Common myeloid progenitor, CD34-positive (primary cell): ENCODE results near the gene APOL4.
"Not testable (repeated sequence)": the region's sequence is repeated elsewhere in the genome, so short reads cannot be mapped to it uniquely, and the experiment has no call there.

Experiments used
- CTCF ChIA-PET: fragments of 350-600 bp; sonication (Branson Sonifier 250); formaldehyde crosslinking; loops from one replicate; lab custom pipeline; 2021; ENCODE audit warnings: antibody characterized with exemption; lab: Charles Lee
- POLR2A ChIA-PET: fragments of 350-600 bp; sonication (Branson Sonifier 250); formaldehyde crosslinking; loops from one replicate; lab custom pipeline; 2021; ENCODE audit warnings: antibody characterized with exemption; lab: Charles Lee
- DNase-seq, 3 donors: peaks; one replicate each; pipeline versions ENCODE4 v3.0.0 to v3.0.0-alpha.2; 2013
- H3K27ac ChIP-seq, 2 experiments: 1 replicate in 1 of 2; 2 replicates in 1 of 2; pipeline ENCODE4 v1.7.0; 2013; ENCODE audit warnings: inconsistent platforms in 2 of 2, low read length in 2 of 2, mild to moderate bottlenecking in 2 of 2, low read depth in 1 of 2, moderate library complexity in 1 of 2; ENCODE audit not compliant: severe bottlenecking in 2 of 2, insufficient read depth in 1 of 2, poor library complexity in 1 of 2
- H3K27me3 ChIP-seq, 5 experiments: replicated peaks in 2 of 5; 1 replicate in 3 of 5; 2 replicates in 2 of 5; pipeline versions ENCODE4 v1.6.1 to v1.7.0; 2013; ENCODE audit warnings: low read length in 4 of 5, mild to moderate bottlenecking in 2 of 5, moderate library complexity in 2 of 5, inconsistent platforms in 1 of 5; ENCODE audit not compliant: insufficient read depth in 5 of 5, control insufficient read depth in 4 of 5
- H3K36me3 ChIP-seq, 4 experiments: 1 replicate in 2 of 4; 2 replicates in 2 of 4; pipeline versions ENCODE4 v1.6.1 to v1.7.0; 2013; ENCODE audit warnings: low read length in 3 of 4, control low read depth in 1 of 4, mild to moderate bottlenecking in 1 of 4; ENCODE audit not compliant: control insufficient read depth in 4 of 4, insufficient read depth in 4 of 4
- H3K4me1 ChIP-seq, 4 experiments: 1 replicate in 3 of 4; 2 replicates in 1 of 4; pipeline versions ENCODE4 v1.6.1 to v1.7.1; 2013; ENCODE audit warnings: low read length in 3 of 4, mild to moderate bottlenecking in 3 of 4, control low read depth in 1 of 4, inconsistent platforms in 1 of 4, moderate library complexity in 1 of 4; ENCODE audit not compliant: control insufficient read depth in 4 of 4, insufficient read depth in 4 of 4; ENCODE audit errors: control extremely low read depth in 1 of 4
- H3K4me3 ChIP-seq, 7 experiments: 1 replicate in 4 of 7; 2 replicates in 3 of 7; pipeline versions ENCODE4 v1.5.1 to v1.7.0; 2013; ENCODE audit warnings: mild to moderate bottlenecking in 7 of 7, low read length in 6 of 7, moderate library complexity in 6 of 7, inconsistent platforms in 2 of 7, low read depth in 2 of 7, control low read depth in 1 of 7; ENCODE audit not compliant: insufficient read depth in 4 of 7, control insufficient read depth in 1 of 7; ENCODE audit errors: extremely low read depth in 1 of 7
- H3K9me3 ChIP-seq, 5 experiments: 1 replicate in 4 of 5; 2 replicates in 1 of 5; pipeline versions ENCODE4 v1.6.1 to v1.7.1; 2013; ENCODE audit warnings: low read length in 4 of 5, mild to moderate bottlenecking in 2 of 5, inconsistent platforms in 1 of 5, low read depth in 1 of 5, moderate library complexity in 1 of 5; ENCODE audit not compliant: control insufficient read depth in 4 of 5, insufficient read depth in 2 of 5; ENCODE audit errors: control extremely low read depth in 1 of 5
- WGBS: methylation state at CpG from one replicate; pipeline ENCODE4 v1.1.5; 2013; ENCODE audit not compliant: insufficient coverage; 5-methylcytosine and 5-hydroxymethylcytosine counted together

Gene APOL4

GRCh38 chr22:36155702-36156101, 45.9 kb downstream of the APOL4 start:
- H3K36me3 ChIP-seq, result peaks cover 0 to 5% (median 3%) of the 10 kb centered on the region in 4 experiments
- WGBS, result 77% methylated on average over 6 of the region's 7 CpGs
- peak overlapping the region in 4 of 7 experiments; percentile 16 to 83 (median 70) for H3K4me3 ChIP-seq
- peaks cover 0 to 6% (median 0%) of the 10 kb centered on the region in 5 experiments for H3K9me3 ChIP-seq
- POLR2A ChIA-PET, result no interaction called here
- H3K4me1 ChIP-seq, result peaks cover 7 to 77% (median 68%) of the 10 kb centered on the region in 4 experiments
- DNase-seq, result no peak
- H3K27me3 ChIP-seq, result no peaks in the 10 kb centered on the region
- peak overlapping the region; percentile 92 to 95 for H3K27ac ChIP-seq
- CTCF ChIA-PET, result interaction anchor here (0.6 to 2.7 kb wide), 11 partner anchors 10 to 545 kb away, joined by 3 to 9 read pairs (median 3); no protein-coding TSS in a partner anchor

GRCh38 chr22:36154423-36154945, 47.1 kb downstream of the APOL4 start:
- CTCF ChIA-PET, result interaction anchor here (1.6 to 3.8 kb wide), 3 partner anchors 8 to 26 kb away, joined by 4 to 51 read pairs (median 28); partner anchors contain the start of gene APOL3
- POLR2A ChIA-PET, result no interaction called here
- Histone ChIP-seq H3K4me1 (peaks cover 7 to 65% (median 56%) of the 10 kb centered on the region in 4 experiments), H3K4me3 (peak overlapping the region in 1 of 7 experiments; percentile 6), H3K36me3 (peaks cover 0 to 10% (median 5%) of the 10 kb centered on the region in 4 experiments), H3K27ac (peak overlapping the region; percentile 92 to 95), H3K9me3 (peaks cover 0 to 6% (median 0%) of the 10 kb centered on the region in 5 experiments), H3K27me3 (no peaks in the 10 kb centered on the region)
- DNase-seq, result no peak
- no CpG with 5 or more reads among the region's 3 CpGs for WGBS

GRCh38 chr22:36153501-36154422, 47.8 kb downstream of the APOL4 start:
- H3K27me3 ChIP-seq, result no peaks in the 10 kb centered on the region
- H3K4me1 ChIP-seq, result peaks cover 3 to 58% (median 49%) of the 10 kb centered on the region in 4 experiments
- ChIA-PET POLR2A (interaction anchor here (0.7 kb wide), 1 partner anchor 18 kb away, joined by 6 read pairs; no protein-coding TSS in a partner anchor), CTCF (interaction anchor here (1.0 to 3.8 kb wide), 6 partner anchors 9 to 88 kb away, joined by 3 to 51 read pairs (median 4); partner anchors contain the start of gene APOL3)
- H3K4me3 ChIP-seq, result peak overlapping the region in 1 of 7 experiments; percentile 32
- WGBS, result 43% methylated on average over 10 of the region's 12 CpGs
- peaks cover 0 to 6% (median 0%) of the 10 kb centered on the region in 5 experiments for H3K9me3 ChIP-seq
- DNase-seq, result peak; percentile 25 to 85 (median 59)
- H3K36me3 ChIP-seq, result peaks cover 0 to 17% (median 6%) of the 10 kb centered on the region in 4 experiments
- peak overlapping the region; percentile 92 to 95 for H3K27ac ChIP-seq

- POLR2A ChIA-PET, result interaction anchor here (0.7 to 1.4 kb wide), 2 partner anchors 19 to 27 kb away, joined by 5 to 6 read pairs; no protein-coding TSS in a partner anchor
- peak overlapping the region in 1 of 2 experiments; percentile 95 for H3K27ac ChIP-seq
- WGBS, result 56% methylated on average over 3 of the region's 4 CpGs
These were observed 48.8 kb downstream of the APOL4 start for GRCh38 chr22:36152821-36153220.

GRCh38 chr22:36152088-36152487, 49.5 kb downstream of the APOL4 start:
- Histone ChIP-seq H3K4me3 (no peak overlapping the region), H3K4me1 (peaks cover 3 to 43% (median 35%) of the 10 kb centered on the region in 4 experiments), H3K27ac (no peak overlapping the region), H3K36me3 (peaks cover 2 to 33% (median 12%) of the 10 kb centered on the region in 4 experiments), H3K27me3 (no peaks in the 10 kb centered on the region), H3K9me3 (peaks cover 0 to 6% (median 0%) of the 10 kb centered on the region in 5 experiments)
- WGBS, result 100% methylated on average over 1 of the region's 3 CpGs
- CTCF ChIA-PET, result interaction anchor here (1.2 to 3.8 kb wide), 6 partner anchors 11 to 134 kb away, joined by 3 to 51 read pairs (median 5); partner anchors contain the start of gene APOL3
- POLR2A ChIA-PET, result interaction anchor here (1.4 kb wide), 1 partner anchor 28 kb away, joined by 5 read pairs; no protein-coding TSS in a partner anchor
- DNase-seq, result no peak

More at GRCh38 chr22:36152821-36153220, 48.8 kb downstream of the APOL4 start:
- H3K4me3 ChIP-seq, DNase-seq, H3K9me3 ChIP-seq, H3K27me3 ChIP-seq: not testable (repeated sequence)
- CTCF ChIA-PET, result interaction anchor here (1.0 to 3.8 kb wide), 6 partner anchors 10 to 87 kb away, joined by 3 to 51 read pairs (median 4); partner anchors contain the start of gene APOL3
- Histone ChIP-seq H3K4me1 (peaks cover 3 to 49% (median 41%) of the 10 kb centered on the region in 4 experiments), H3K36me3 (peaks cover 0 to 26% (median 11%) of the 10 kb centered on the region in 4 experiments)

GRCh38 chr22:36151006-36151595, 50.5 kb downstream of the APOL4 start:
- H3K9me3 ChIP-seq, result peaks cover 0 to 6% (median 0%) of the 10 kb centered on the region in 5 experiments
- peaks cover 3 to 33% (median 27%) of the 10 kb centered on the region in 4 experiments for H3K4me1 ChIP-seq
- no CpG with 5 or more reads among the region's 3 CpGs for WGBS
- peaks cover 2 to 38% (median 12%) of the 10 kb centered on the region in 4 experiments for H3K36me3 ChIP-seq
- ChIA-PET CTCF (interaction anchor here (1.3 to 3.8 kb wide), 4 partner anchors 12 to 135 kb away, joined by 4 to 51 read pairs (median 16); partner anchors contain the start of gene APOL3), POLR2A (no interaction called here)
- H3K27ac ChIP-seq, result no peak overlapping the region
- DNase-seq, result no peak
- no peaks in the 10 kb centered on the region for H3K27me3 ChIP-seq
- no peak overlapping the region for H3K4me3 ChIP-seq
